K562 (cell line): ENCODE data around the gene PTAR1. TPM values are rescaled to one million over a fixed set of nuclear protein-coding genes. Genes with fewer than 3 reads are reported as not detected.
A peak's percentile ranks its signal among the peaks of the same experiment; 100 is the strongest.

ENCODE experiments used
- ATAC-seq: fragments of 200-7000 bp; cut with Tn5 transposase; 3 replicates; pipeline ENCODE4 v1.9.1; 2020; ENCODE audit warnings: moderate library complexity
- BruUV-seq: library from RNA; stranded (reverse); fragments of 400-500 nt; replicated peaks from 2 replicates; lab custom pipeline; 2021; lab: Mats Ljungman, UMichigan
- CTCF ChIA-PET: fragments of 300-600 bp; formaldehyde crosslinking; extraction: SDS; loops from one replicate; lab custom pipeline; 2021; ENCODE audit warnings: low intra/inter-chr PET ratio; lab: Yijun Ruan, JAX
- POLR2A ChIA-PET: fragments of 300-600, 350-650 bp; sonication (Branson Sonifier 250); formaldehyde crosslinking; extraction: SDS; loops from one replicate; lab custom pipeline; 2021; ENCODE audit warnings: antibody characterized with exemption, inconsistent platforms; lab: Yijun Ruan, JAX
- DNase-seq, 4 experiments: peaks; one replicate each; pipeline versions ENCODE4 v3.0.0 to v3.0.0-alpha.2; 2011 to 2018; ENCODE audit warnings: low spot score in 3 of 4, mixed read lengths in 3 of 4; ENCODE audit errors: extremely low read depth in 1 of 4
- FAIRE-seq: peaks from 2 replicates; lab custom pipeline; 2011; peaks lifted over from hg19 to GRCh38; lab: Jason Lieb, UNC
- H2AFZ ChIP-seq: 2 replicates; pipeline ENCODE4 v1.6.0; 2011; ENCODE audit warnings: low read depth, low read length, control low read depth, inconsistent platforms
- H3K27ac ChIP-seq: fragments of 200-600 bp; 3 replicates; pipeline ENCODE4 v1.8.0; 2011; ENCODE audit warnings: low read depth, mild to moderate bottlenecking, control low read depth, inconsistent platforms, low read length, moderate library complexity, mixed read lengths; ENCODE audit errors: extremely low read depth
- H3K27me3 ChIP-seq, 2 experiments: fragments of 300-600 bp in 1 of 2; 2 replicates in 1 of 2; 3 replicates in 1 of 2; pipeline versions ENCODE4 v1.6.0 to v1.8.0; 2011; ENCODE audit warnings: inconsistent platforms in 2 of 2, low read length in 2 of 2, mild to moderate bottlenecking in 1 of 2, mixed read lengths in 1 of 2, moderate library complexity in 1 of 2; ENCODE audit not compliant: control insufficient read depth in 2 of 2, insufficient read depth in 2 of 2
- H3K36me3 ChIP-seq: fragments of 300-600 bp; 3 replicates; pipeline ENCODE4 v1.8.0; 2011; ENCODE audit warnings: mild to moderate bottlenecking, low read length, inconsistent platforms; ENCODE audit not compliant: control insufficient read depth, insufficient read depth
- H3K4me1 ChIP-seq, 2 experiments: fragments of 200-600 bp in 1 of 2; replicated peaks in 1 of 2; 2 replicates in 1 of 2; 3 replicates in 1 of 2; pipeline versions ENCODE4 v1.5.1 to v1.8.0; 2011; ENCODE audit warnings: inconsistent platforms in 2 of 2, low read length in 2 of 2, mild to moderate bottlenecking in 1 of 2, mixed read lengths in 1 of 2, moderate library complexity in 1 of 2; ENCODE audit not compliant: control insufficient read depth in 2 of 2, insufficient read depth in 2 of 2
- H3K4me2 ChIP-seq: 2 replicates; pipeline ENCODE4 v1.6.1; 2011; ENCODE audit warnings: low read length, control low read depth, inconsistent platforms, mixed read lengths; ENCODE audit not compliant: insufficient read depth
- H3K4me3 ChIP-seq: fragments of 200-600 bp; sonication (generic), shearing (Covaris generic); 2 replicates; pipeline ENCODE4 v1.5.1; 2016; ENCODE audit warnings: control low read depth, inconsistent platforms
- H3K79me2 ChIP-seq: fragments of 200-600 bp; 3 replicates; pipeline ENCODE4 v1.8.0; 2011; ENCODE audit warnings: low read length, inconsistent platforms; ENCODE audit not compliant: control insufficient read depth, insufficient read depth
- H3K9ac ChIP-seq, 2 experiments: 2 replicates each; pipeline versions ENCODE4 v1.6.0 to v1.6.1; 2011; ENCODE audit warnings: low read depth in 2 of 2, low read length in 2 of 2, control low read depth in 1 of 2, inconsistent platforms in 1 of 2, mild to moderate bottlenecking in 1 of 2, mixed read lengths in 1 of 2; ENCODE audit not compliant: insufficient read depth in 1 of 2
- H3K9me1 ChIP-seq: one replicate; pipeline ENCODE4 v1.6.0; 2011; ENCODE audit warnings: inconsistent platforms, mild to moderate bottlenecking, low read length, moderate library complexity; ENCODE audit not compliant: control insufficient read depth, insufficient read depth
- H3K9me3 ChIP-seq: replicated peaks from 2 replicates; pipeline ENCODE4 v1.5.1; 2011; ENCODE audit warnings: low read depth, low read length, inconsistent platforms; ENCODE audit not compliant: control insufficient read depth, insufficient read depth
- H4K20me1 ChIP-seq: replicated peaks from 2 replicates; pipeline ENCODE4 v1.6.1; 2011; ENCODE audit warnings: low read length, inconsistent platforms, mixed read lengths; ENCODE audit not compliant: control insufficient read depth, insufficient read depth
- ARID1B ChIP-seq: fragments of 450-650 bp; IDR thresholded peaks from 2 replicates; pipeline ENCODE4 v1.6.1; 2016; ENCODE audit warnings: antibody characterized with exemption, mild to moderate bottlenecking, inconsistent platforms
- BRD4 ChIP-seq: fragments of 200-600 bp; sonication (generic); IDR thresholded peaks from 2 replicates; pipeline ENCODE4 v1.6.1; 2017; ENCODE audit warnings: inconsistent platforms
- C11orf30 ChIP-seq: fragments of 450-650 bp; IDR thresholded peaks from 2 replicates; pipeline ENCODE4 v1.6.1; 2016; ENCODE audit warnings: low read depth, mild to moderate bottlenecking
- DIDO1 ChIP-seq: fragments of 450-650 bp; IDR thresholded peaks from 2 replicates; pipeline ENCODE4 v1.6.1; 2016; ENCODE audit warnings: low read depth, missing biosample characterization, missing genetic modification characterization
- DPF2 ChIP-seq: fragments of 450-650 bp; IDR thresholded peaks from 2 replicates; pipeline ENCODE4 v1.6.1; 2016
- FOSL1 ChIP-seq: fragments of 200-800 bp; sonication (Bioruptor generic); conservative IDR thresholded peaks from 2 replicates; pipeline ENCODE4 v1.6.1; 2016; ENCODE audit warnings: missing genetic modification characterization, missing compliant biosample characterization
- FOXJ3 ChIP-seq: sonication (generic); formaldehyde crosslinking; IDR thresholded peaks from 2 replicates; pipeline ENCODE4 v1.4.0; 2020; ENCODE audit warnings: mild to moderate bottlenecking, missing genetic modification reagents
- GATAD2A ChIP-seq: fragments of 450-650 bp; IDR thresholded peaks from 2 replicates; pipeline ENCODE4 v1.6.1; 2017
- GTF2A2 ChIP-seq: IDR thresholded peaks from 2 replicates; pipeline ENCODE4 v1.6.1; 2016; ENCODE audit warnings: mild to moderate bottlenecking, missing genetic modification characterization, missing compliant biosample characterization
- HNRNPUL1 ChIP-seq: fragments of 200-400 bp; formaldehyde crosslinking; IDR thresholded peaks from 2 replicates; pipeline ENCODE4 v1.6.1; 2017; ENCODE audit warnings: low read length
- KLF13 ChIP-seq: fragments of 450-650 bp; IDR thresholded peaks from 2 replicates; pipeline ENCODE4 v1.6.1; 2016; ENCODE audit warnings: missing genetic modification characterization, low read depth, mild to moderate bottlenecking, missing compliant biosample characterization, moderate library complexity, borderline replicate concordance
- LARP7 ChIP-seq: fragments of 450-650 bp; IDR thresholded peaks from 2 replicates; pipeline ENCODE4 v1.6.1; 2016
- MAFG ChIP-seq: fragments of 450-650 bp; conservative IDR thresholded peaks from 2 replicates; pipeline ENCODE4 v1.6.1; 2016; ENCODE audit warnings: missing genetic modification characterization, missing compliant biosample characterization
- MAFK ChIP-seq: IDR thresholded peaks from 2 replicates; pipeline ENCODE4 v1.6.1; 2011; ENCODE audit warnings: low read length, improper control_type of control experiment
- MIER1 ChIP-seq: fragments of 450-650 bp; IDR thresholded peaks from 2 replicates; pipeline ENCODE4 v1.6.1; 2016; ENCODE audit warnings: antibody characterized with exemption, mild to moderate bottlenecking, low read depth
- NELFE ChIP-seq: IDR thresholded peaks from 2 replicates; pipeline ENCODE4 v1.6.1; 2011; ENCODE audit warnings: mild to moderate bottlenecking; ENCODE audit not compliant: insufficient read depth, insufficient read length
- NFE2 ChIP-seq: IDR thresholded peaks from 2 replicates; pipeline ENCODE4 v1.6.1; 2014; ENCODE audit warnings: antibody characterized with exemption, low read depth
- PTBP1 ChIP-seq: fragments of 200-400 bp; formaldehyde crosslinking; IDR thresholded peaks from 2 replicates; pipeline ENCODE4 v1.6.1; 2017; ENCODE audit warnings: low read depth, low read length
- TEAD1 ChIP-seq, 2 experiments: fragments of 450-650 bp in 1 of 2; sonication (generic) in 1 of 2; formaldehyde crosslinking; IDR thresholded peaks; 2 replicates each; pipeline versions ENCODE4 v1.4.0 to v1.8.0; 2020 to 2022; ENCODE audit warnings: mild to moderate bottlenecking in 2 of 2, missing genetic modification reagents in 1 of 2
- ZBTB1 ChIP-seq: sonication (generic); formaldehyde crosslinking; IDR thresholded peaks from 2 replicates; pipeline ENCODE4 v1.8.1; 2023; ENCODE audit warnings: missing genetic modification reagents, low read depth, mild to moderate bottlenecking, borderline replicate concordance
- ZNF174 ChIP-seq: fragments of 250-450 bp; sonication (Bioruptor Pico); IDR thresholded peaks from 2 replicates; pipeline ENCODE4 v1.4.0; 2020; ENCODE audit warnings: mild to moderate bottlenecking
- ZNF316 ChIP-seq: fragments of 450-650 bp; IDR thresholded peaks from 2 replicates; pipeline ENCODE4 v1.6.1; 2016
- whole genome bisulfite sequencing: fragments of 100-300 bp; shearing (Covaris generic); methylation state at CpG from one replicate; pipeline ENCODE4 v1.1.6; 2016; ENCODE audit warnings: low coverage, mixed read lengths; ENCODE audit not compliant: insufficient coverage; ENCODE audit errors: missing lambda C conversion rate; 5-methylcytosine and 5-hydroxymethylcytosine counted together
- in situ Hi-C: fragments of 300-500 bp; cut with MboI; formaldehyde crosslinking; loops from 4 replicates; pipeline ENCODE4 v1.15.0; 2018; ENCODE audit warnings: inconsistent platforms, mixed read lengths
- intact Hi-C: fragments of 100-400 bp; cut with micrococcal nuclease; formaldehyde crosslinking; loops from 2 replicates; pipeline ENCODE4 v1.14.2; 2022
- polyA plus RNA-seq, 8 experiments: library from polyadenylated mRNA; depleted of rRNA in 4 of 8; stranded (reverse) in 5 of 8; unstranded in 3 of 8; fragments of >200 nt; fragmentation: Nextera tagmentation in 2 of 8; fragmentation: Illumina TruSeq in 1 of 8; extraction: Ambion mirVana in 2 of 8; extraction: Trizol in 1 of 8; gene quantifications; 2 replicates each; pipeline versions ENCODE4 v1.2.1 to v1.2.3, GENCODE V29; 2011 to 2014; ENCODE audit warnings: inconsistent platforms in 1 of 8, missing spikeins in 1 of 8
- total RNA-seq, 7 experiments: library from RNA; depleted of rRNA in 6 of 7; stranded (reverse); fragments of >200 nt in 6 of 7; fragmentation: Illumina TruSeq in 2 of 7; extraction: Trizol in 2 of 7; gene quantifications; 2 replicates each; pipeline versions ENCODE4 v1.2.1 to v1.2.3, GENCODE V29; 2011 to 2021; ENCODE audit warnings: low replicate concordance in 1 of 7
- TF ChIP-seq, protein P1 (sequence below): fragments of 450-650 bp; IDR thresholded peaks from 2 replicates; pipeline ENCODE4 v1.6.1; 2017; ENCODE audit warnings: antibody characterized with exemption, mild to moderate bottlenecking

The PTAR1 gene
- total and polyA plus RNA-seq, 9 of the 15 experiments (the other 6 are each of a cell fraction or from before 2014, with no cell fraction given) = 10.1 to 48.0 (median 28.0) TPM

DNA sequence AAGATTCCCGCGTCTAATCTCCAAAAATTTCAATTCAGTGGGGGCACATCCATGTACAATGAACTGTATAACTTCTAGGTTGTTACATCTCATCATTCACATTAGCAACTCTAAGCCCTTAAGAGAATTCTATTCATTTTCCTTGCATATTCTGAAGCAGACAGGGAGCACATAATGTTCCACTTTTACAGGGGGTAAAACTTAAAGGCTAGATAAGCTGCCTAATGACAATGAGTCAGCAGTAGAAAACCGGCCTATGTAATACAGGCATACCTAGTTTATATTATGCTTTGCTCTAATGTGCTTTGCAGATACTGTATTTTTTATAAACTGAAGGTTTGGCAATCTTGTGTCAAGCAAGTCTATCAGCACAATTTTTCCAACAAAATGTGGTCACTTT lies 40.4 kb downstream of the PTAR1 start:
- Histone ChIP-seq H3K36me3 (peaks cover 54% of the 10 kb centered on the region; the same call in 2 of the 3 replicates), H3K27me3 (no peaks in the 10 kb centered on the region), H3K4me2 (no peak overlapping the region), H3K9me1 (no peaks in the 10 kb centered on the region), H3K4me3 (no peak overlapping the region), H3K79me2 (no peaks in the 10 kb centered on the region), H3K9me3 (no peaks in the 10 kb centered on the region), H2AFZ (no peak overlapping the region), H3K4me1 (peaks cover 0 to 8% of the 10 kb centered on the region in 2 experiments; a peak in 2 of 5 replicates), H4K20me1 (no peaks in the 10 kb centered on the region), H3K9ac (no peak overlapping the region), H3K27ac (peak overlapping the region; percentile 22; the same call in 1 of the 3 replicates)
- no TSS peak for BruUV-seq
- intact Hi-C loops (no loop called here), in situ Hi-C loops (no loop called here)
- ChIA-PET POLR2A (interaction anchor here (2.3 kb wide), 1 partner anchor 10 kb away, joined by 7 read pairs; no protein-coding TSS in a partner anchor), CTCF (no interaction called here)
- ATAC-seq (peak; percentile 70; the same call in 1 of the 3 replicates), DNase-seq (peak in 2 of 4 experiments; percentile 11 to 18), FAIRE-seq (peak; percentile 46)
- WGBS = 59% methylated on average over 3 of the region's 3 CpGs
- TF ChIP-seq C11orf30 (peak; percentile 67), MAFK (peak; percentile 13; the same call in 1 of the 2 replicates), MIER1 (no peak), HNRNPUL1 (no peak), NELFE (no peak), ZNF174 (no peak), ZNF316 (peak; percentile 52; the same call in 1 of the 2 replicates), MAFG (tag) (peak; percentile 68), DPF2 (0 out of 2 replicates have a peak, but pooled peaks have one; percentile 16), GATAD2A (no peak), NFE2 (peak; percentile 79), TEAD1 (CRISPR knock-in tag; IDR thresholded peaks at IDR 0.05) (no peak), PTBP1 (no peak), KLF13 (tag) (no peak), FOSL1 (0 out of 2 replicates have a peak, but pooled peaks have one; percentile 15), FOXJ3 (no peak), DIDO1 (no peak), BRD4 (no peak), LARP7 (no peak), GTF2A2 (tag) (no peak), ARID1B (peak; percentile 28; the same call in 1 of the 2 replicates), ZBTB1 (CRISPR knock-in tag) (no peak)
- TF ChIP-seq, protein P1, sequence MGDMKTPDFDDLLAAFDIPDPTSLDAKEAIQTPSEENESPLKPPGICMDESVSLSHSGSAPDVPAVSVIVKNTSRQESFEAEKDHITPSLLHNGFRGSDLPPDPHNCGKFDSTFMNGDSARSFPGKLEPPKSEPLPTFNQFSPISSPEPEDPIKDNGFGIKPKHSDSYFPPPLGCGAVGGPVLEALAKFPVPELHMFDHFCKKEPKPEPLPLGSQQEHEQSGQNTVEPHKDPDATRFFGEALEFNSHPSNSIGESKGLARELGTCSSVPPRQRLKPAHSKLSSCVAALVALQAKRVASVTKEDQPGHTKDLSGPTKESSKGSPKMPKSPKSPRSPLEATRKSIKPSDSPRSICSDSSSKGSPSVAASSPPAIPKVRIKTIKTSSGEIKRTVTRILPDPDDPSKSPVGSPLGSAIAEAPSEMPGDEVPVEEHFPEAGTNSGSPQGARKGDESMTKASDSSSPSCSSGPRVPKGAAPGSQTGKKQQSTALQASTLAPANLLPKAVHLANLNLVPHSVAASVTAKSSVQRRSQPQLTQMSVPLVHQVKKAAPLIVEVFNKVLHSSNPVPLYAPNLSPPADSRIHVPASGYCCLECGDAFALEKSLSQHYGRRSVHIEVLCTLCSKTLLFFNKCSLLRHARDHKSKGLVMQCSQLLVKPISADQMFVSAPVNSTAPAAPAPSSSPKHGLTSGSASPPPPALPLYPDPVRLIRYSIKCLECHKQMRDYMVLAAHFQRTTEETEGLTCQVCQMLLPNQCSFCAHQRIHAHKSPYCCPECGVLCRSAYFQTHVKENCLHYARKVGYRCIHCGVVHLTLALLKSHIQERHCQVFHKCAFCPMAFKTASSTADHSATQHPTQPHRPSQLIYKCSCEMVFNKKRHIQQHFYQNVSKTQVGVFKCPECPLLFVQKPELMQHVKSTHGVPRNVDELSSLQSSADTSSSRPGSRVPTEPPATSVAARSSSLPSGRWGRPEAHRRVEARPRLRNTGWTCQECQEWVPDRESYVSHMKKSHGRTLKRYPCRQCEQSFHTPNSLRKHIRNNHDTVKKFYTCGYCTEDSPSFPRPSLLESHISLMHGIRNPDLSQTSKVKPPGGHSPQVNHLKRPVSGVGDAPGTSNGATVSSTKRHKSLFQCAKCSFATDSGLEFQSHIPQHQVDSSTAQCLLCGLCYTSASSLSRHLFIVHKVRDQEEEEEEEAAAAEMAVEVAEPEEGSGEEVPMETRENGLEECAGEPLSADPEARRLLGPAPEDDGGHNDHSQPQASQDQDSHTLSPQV = 0 out of 2 replicates have a peak, but pooled peaks have one; percentile 22
